Activated naive CD4-positive, alpha-beta T cell treated with anti-CD3 and anti-CD28 coated beads for 36 hours (primary cell): ENCODE results near the gene FAM131C. TPM values are rescaled to one million over a fixed set of nuclear protein-coding genes. Genes with fewer than 3 reads are reported as not detected.
A peak's percentile ranks its signal among the peaks of the same experiment; 100 is the strongest.

Experiments used
- CTCF ChIA-PET: fragments of 350-600 bp; sonication (Branson Sonifier 250); formaldehyde crosslinking; loops from one replicate; lab custom pipeline; 2021; ENCODE audit warnings: antibody characterized with exemption; lab: Charles Lee
- DNase-seq: peaks from one replicate; pipeline ENCODE4 v3.0.0-alpha.2; 2020
- H3K27ac Mint-ChIP-seq: one replicate; pipeline ENCODE4 v1.8.0; 2021; ENCODE audit warnings: mild to moderate bottlenecking, mixed read lengths
- H3K27me3 Mint-ChIP-seq: one replicate; pipeline ENCODE4 v1.8.0; 2021; ENCODE audit warnings: low read depth, mixed read lengths
- H3K36me3 Mint-ChIP-seq: one replicate; pipeline ENCODE4 v1.8.0; 2021; ENCODE audit warnings: low read depth, mixed read lengths
- H3K4me1 Mint-ChIP-seq: one replicate; pipeline ENCODE4 v1.8.0; 2021; ENCODE audit warnings: low read depth, mixed read lengths
- H3K4me3 Mint-ChIP-seq: one replicate; pipeline ENCODE4 v1.8.0; 2021; ENCODE audit warnings: mild to moderate bottlenecking, moderate library complexity, mixed read lengths
- H3K9me3 Mint-ChIP-seq: one replicate; pipeline ENCODE4 v1.8.0; 2021; ENCODE audit warnings: mixed read lengths
- intact Hi-C: fragments of 100-400 bp; cut with micrococcal nuclease; formaldehyde crosslinking; loops from one replicate; pipeline ENCODE4 v1.15.1; 2023
- total RNA-seq, 2 experiments: library from RNA; stranded (reverse); gene quantifications; one replicate each; pipeline ENCODE4 v1.2.3, GENCODE V29; 2021

FAM131C gene
- total RNA-seq, 2 experiments from 2014 or later: not detected

DNA sequence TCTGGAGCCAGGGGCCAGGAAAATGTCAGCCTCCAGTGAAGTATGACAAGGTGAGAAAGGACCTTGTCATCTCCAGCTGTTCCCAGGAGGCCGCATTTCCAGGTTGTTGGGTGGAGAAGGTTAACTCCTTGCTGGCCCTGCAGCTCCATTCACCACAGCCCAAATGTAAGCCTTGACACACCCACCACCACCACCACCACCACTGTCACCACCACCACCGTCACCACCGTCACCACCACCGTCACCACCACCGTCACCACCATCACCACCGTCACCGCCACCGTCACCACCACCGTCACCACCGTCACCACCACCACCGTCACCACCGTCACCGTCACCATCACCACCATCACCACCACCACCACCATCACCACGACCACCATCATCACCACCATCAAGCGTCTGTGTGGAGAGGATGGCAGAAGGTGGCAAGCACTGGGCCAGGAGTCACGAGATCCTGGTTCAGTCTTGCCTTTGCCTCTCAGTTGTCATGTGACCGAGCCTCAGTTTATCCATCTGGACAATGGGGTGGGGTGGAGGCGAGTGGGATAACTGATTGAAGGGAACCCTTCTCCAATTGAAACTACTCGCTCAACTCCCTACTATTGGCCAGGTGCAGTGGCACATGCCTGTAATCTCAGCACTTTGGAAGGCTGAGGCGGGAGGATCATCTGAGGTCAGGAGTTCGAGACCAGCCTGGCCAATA lies 21.2 kb upstream of the FAM131C start:
- no peak overlapping the region for H3K27ac Mint-ChIP-seq

DNA sequence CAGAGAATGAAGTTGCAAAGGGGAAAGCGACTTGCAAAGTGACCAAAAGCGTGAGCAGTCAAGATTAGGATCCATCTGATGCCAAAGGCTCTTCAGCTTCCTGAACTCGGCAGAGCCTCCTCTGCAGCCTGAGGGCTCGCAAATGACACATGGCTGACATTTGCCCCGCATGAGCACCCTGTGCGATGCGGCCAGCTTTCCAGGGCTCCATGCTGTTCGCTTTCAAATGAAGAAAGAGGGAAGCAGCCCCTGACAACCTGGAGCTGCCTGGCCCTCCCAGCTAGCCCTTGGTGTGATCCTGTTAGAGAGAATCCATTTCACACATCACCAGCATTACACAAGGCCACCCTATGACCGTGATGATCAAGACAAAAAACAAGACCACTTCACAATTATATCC lies 20.2 kb upstream of the FAM131C start:
- CTCF ChIA-PET: interaction anchor here (0.6 kb wide), 2 partner anchors 33 to 493 kb away, joined by 3 read pairs; no protein-coding TSS in a partner anchor
- DNase-seq: no peak
- intact Hi-C loops: no loop called here

More for the DNA sequence above, 21.2 kb upstream of the FAM131C start:
- intact Hi-C loops: no loop called here
- Mint-ChIP-seq H3K36me3 (no peaks in the 10 kb centered on the region), H3K4me3 (no peak overlapping the region), H3K9me3 (no peaks in the 10 kb centered on the region), H3K4me1 (no peaks in the 10 kb centered on the region), H3K27me3 (no peaks in the 10 kb centered on the region)
- CTCF ChIA-PET: interaction anchor here (0.6 kb wide), 2 partner anchors 32 to 492 kb away, joined by 3 read pairs; no protein-coding TSS in a partner anchor
- no peak for DNase-seq

DNA sequence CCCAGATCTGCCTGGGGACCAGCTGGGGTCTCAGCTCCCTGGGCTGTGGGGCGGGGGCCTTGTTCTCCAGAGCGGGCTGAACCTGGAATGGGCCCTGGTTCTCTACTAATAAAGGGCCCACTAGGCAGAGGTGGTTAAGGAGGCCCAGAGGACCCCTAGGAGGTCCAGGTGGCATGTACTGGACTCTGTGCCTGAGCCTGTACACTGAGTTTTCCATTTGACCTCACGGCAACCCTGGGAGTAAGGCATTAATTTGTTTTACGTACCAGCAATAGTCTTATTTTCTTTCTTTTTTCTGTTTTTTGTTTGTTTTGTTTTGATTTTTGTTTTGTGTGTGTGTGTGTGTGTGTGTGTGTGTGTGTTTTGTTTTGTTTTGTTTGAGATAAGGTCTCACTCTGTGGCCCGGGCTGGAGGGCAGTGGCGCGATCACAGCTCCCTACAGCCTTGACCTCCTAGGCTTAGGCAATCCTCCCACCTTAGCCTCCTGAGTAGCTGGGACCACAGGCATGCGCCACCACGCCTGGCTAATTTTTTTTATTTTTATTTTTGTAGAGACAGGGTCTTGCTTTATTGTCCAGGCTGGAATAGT lies 19.6 kb upstream of the FAM131C start:
- Mint-ChIP-seq H3K27me3 (no peaks in the 10 kb centered on the region), H3K36me3 (no peaks in the 10 kb centered on the region), H3K4me3 (no peak overlapping the region), H3K4me1 (no peaks in the 10 kb centered on the region), H3K9me3 (no peaks in the 10 kb centered on the region), H3K27ac (no peak overlapping the region)
- no peak for DNase-seq
- intact Hi-C loops: no loop called here
- CTCF ChIA-PET: interaction anchor here (1.8 kb wide), 1 partner anchor 14 kb away, joined by 6 read pairs; no protein-coding TSS in a partner anchor

More for the DNA sequence above, 20.2 kb upstream of the FAM131C start:
- no peaks in the 10 kb centered on the region for H3K27me3 Mint-ChIP-seq
- no peaks in the 10 kb centered on the region for H3K36me3 Mint-ChIP-seq
- no peak overlapping the region for H3K27ac Mint-ChIP-seq
- H3K4me3 Mint-ChIP-seq: no peak overlapping the region
- no peaks in the 10 kb centered on the region for H3K9me3 Mint-ChIP-seq
- H3K4me1 Mint-ChIP-seq: no peaks in the 10 kb centered on the region

DNA sequence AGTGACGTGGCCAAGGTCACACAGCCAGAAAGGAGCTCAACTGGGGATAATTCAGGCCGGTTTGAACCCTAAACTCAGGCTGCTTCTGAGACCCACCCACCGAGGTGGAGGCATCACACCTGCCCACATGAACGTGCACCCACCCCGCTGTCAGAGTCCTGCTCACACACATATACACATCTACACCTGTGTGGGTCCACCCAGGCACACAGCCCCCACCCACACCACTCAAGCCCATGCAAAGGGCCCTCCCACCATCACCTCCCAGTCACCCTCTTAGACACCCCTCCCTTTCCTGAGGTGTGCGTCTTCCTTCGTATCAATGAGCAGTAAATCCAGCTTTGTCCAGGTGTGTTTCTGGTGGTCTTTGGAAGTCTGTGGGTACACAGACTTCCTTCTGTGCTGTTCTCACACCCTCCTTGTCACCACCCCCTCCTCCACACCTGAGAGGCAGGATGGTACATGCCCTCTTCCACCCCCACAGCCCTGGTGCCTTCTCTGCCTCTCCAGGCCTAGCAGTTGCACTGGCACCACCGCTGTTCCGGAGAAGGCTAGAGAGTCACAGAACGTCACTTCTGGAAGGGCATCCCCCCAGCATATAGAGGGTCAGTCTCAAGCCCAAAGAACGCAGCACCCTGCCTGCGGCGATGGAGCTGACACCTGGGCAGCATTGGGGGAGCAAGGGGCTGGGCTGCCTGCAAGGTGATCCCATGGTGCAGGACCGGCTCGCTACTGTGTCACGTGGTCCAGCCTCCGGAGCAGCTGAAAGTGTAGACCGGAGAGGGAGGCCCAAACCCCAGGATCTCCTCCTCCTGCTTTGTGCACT lies 18.9 kb upstream of the FAM131C start:
- DNase-seq: no peak
- Mint-ChIP-seq H3K27ac (no peak overlapping the region), H3K9me3 (no peaks in the 10 kb centered on the region), H3K4me1 (no peaks in the 10 kb centered on the region), H3K36me3 (no peaks in the 10 kb centered on the region), H3K4me3 (no peak overlapping the region), H3K27me3 (no peaks in the 10 kb centered on the region)
- intact Hi-C loops: no loop called here
- CTCF ChIA-PET: interaction anchor here (1.8 kb wide), 1 partner anchor 13 kb away, joined by 6 read pairs; no protein-coding TSS in a partner anchor

DNA sequence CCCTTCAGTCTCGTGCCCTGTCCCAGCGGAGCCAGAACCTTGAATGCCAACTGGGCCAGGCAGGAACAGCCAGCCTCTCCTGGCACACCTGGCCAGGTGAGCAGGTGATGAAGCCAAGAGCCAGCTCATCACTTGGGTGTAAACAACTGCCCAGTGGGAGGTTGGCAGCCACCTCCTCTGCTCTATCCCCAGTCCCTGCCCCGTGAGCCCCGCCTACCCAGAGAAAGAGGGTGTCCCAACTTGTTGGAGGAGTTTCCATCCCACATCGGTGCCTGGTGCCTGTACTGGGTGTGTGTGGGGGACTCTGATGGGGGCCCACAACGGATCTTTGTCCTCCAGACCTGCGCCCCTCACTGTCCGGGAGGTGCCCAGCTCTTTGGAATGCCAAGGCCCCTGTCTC lies 17.8 kb upstream of the FAM131C start:
- H3K4me3 Mint-ChIP-seq: no peak overlapping the region
- H3K27me3 Mint-ChIP-seq: no peaks in the 10 kb centered on the region
- CTCF ChIA-PET: interaction anchor here (1.8 kb wide), 1 partner anchor 12 kb away, joined by 6 read pairs; no protein-coding TSS in a partner anchor
- H3K4me1 Mint-ChIP-seq: no peaks in the 10 kb centered on the region
- H3K27ac Mint-ChIP-seq: no peak overlapping the region
- no peaks in the 10 kb centered on the region for H3K36me3 Mint-ChIP-seq
- intact Hi-C loops: no loop called here
- no peak for DNase-seq
- H3K9me3 Mint-ChIP-seq: no peaks in the 10 kb centered on the region

DNA sequence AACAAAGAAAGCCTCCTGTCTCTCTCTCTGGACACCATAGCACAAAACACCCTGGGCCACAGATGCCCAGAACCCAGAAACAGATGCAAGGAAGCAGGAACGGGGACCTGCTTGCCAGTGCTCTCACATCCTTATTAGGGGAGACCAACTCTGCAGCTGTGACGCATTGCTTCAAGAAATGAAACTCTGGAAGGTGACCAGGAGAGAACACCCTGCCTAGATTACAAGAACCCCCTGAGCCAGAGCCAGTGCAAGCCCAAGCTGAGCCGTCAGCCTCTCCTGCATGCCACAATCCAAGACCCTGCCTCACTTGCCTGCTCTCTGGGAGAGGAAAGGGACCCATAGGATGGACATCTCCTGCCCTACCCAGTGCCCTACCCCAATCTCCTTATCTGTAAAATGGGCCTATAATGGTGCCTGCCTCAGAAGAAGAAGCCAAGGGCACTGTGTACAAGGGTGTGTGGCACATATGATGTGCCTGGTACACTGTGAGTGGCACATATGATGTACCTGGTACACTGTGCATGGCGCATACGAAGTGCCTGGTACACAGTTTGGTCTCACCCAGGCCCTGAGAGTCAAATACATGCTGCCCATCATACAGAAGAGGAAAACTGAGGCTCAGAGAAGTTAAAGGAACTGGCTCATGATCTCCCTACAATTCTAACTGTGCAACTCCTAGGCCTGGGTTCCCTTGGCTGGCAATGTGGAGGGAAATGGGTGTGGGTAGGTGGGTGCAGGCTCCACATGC lies 16.8 kb upstream of the FAM131C start:
- no peaks in the 10 kb centered on the region for H3K9me3 Mint-ChIP-seq
- CTCF ChIA-PET: no interaction called here
- H3K4me3 Mint-ChIP-seq: no peak overlapping the region
- no peak overlapping the region for H3K27ac Mint-ChIP-seq
- H3K4me1 Mint-ChIP-seq: no peaks in the 10 kb centered on the region
- DNase-seq: peak; percentile 3
- H3K27me3 Mint-ChIP-seq: no peaks in the 10 kb centered on the region
- intact Hi-C loops: no loop called here
- no peaks in the 10 kb centered on the region for H3K36me3 Mint-ChIP-seq

DNA sequence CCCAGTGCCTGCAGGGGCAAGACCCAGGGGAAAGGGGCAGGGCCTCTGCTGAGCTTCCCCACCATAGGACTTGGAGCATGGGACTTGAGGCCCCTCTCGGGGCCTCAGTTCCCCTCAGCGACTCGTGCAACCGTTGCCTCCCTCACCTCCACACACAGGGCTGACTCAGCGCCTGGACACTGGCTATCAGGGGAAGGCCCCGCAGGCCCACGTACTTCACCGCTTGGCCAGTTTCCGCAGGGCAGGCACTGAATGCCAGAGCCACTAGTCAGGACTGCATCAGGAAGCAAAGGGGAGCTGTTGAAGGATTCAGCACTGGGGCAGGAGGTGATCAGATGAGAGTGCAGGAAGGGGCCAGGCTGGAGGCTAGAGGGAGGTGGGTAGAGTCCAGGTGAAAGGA lies 15.5 kb upstream of the FAM131C start:
- Mint-ChIP-seq H3K4me1 (no peaks in the 10 kb centered on the region), H3K9me3 (no peaks in the 10 kb centered on the region), H3K27ac (no peak overlapping the region), H3K27me3 (no peaks in the 10 kb centered on the region), H3K36me3 (no peaks in the 10 kb centered on the region), H3K4me3 (no peak overlapping the region)
- CTCF ChIA-PET: no interaction called here
- intact Hi-C loops: no loop called here
- peak; percentile 1 for DNase-seq

DNA sequence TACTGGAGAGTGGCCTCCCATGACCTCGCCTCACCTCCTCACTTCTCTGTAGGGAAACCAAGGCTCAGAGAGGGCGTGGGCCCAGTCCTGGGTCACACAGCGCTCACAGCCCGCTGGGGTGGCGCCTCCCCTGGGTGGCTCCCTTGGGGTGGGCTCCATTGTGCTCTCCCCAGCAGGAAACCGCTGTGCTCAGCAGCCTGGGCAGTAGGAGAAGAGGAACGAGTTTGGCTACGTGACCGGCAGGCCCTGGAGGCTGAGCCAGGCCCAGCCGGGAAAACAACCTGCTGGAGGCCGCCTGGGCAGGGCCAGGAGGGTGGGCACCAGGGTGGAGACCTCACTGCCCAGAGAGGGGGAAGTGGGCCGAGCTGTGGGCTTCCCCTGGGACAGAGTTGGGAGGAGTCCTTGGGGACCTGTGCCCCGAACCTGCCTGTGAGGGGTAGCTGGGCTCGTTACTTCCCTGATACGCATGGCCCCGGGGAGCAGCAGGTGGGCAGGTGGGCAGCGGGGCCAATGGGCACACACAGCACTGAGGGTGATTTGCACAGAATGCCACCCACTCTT lies 15.0 kb upstream of the FAM131C start:
- Mint-ChIP-seq H3K36me3 (no peaks in the 10 kb centered on the region), H3K4me1 (no peaks in the 10 kb centered on the region), H3K27ac (no peak overlapping the region), H3K9me3 (no peaks in the 10 kb centered on the region), H3K4me3 (no peak overlapping the region), H3K27me3 (no peaks in the 10 kb centered on the region)
- intact Hi-C loops: no loop called here
- DNase-seq: peak; percentile 3
- CTCF ChIA-PET: no interaction called here

DNA sequence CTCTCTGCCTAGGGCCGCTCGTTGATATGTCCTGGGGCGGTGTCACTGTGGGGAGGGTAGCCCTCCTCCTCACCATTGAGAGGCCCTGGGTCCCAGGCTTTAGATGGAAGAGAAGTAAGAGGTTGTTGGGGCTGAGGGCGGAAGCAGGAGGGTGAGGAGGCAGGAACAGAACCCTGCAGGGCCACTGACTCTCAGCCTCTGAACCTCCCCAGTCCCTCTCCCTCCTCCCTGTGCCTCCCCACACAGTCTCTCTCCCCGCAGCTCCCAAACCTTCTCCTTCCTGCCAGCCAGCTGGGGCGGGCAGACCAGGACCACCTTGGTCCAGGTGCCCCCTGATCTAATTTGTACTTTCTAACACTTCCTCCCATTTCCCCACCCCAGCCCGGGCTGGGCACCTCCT lies 14.3 kb upstream of the FAM131C start:
- Mint-ChIP-seq H3K27me3 (no peaks in the 10 kb centered on the region), H3K36me3 (no peaks in the 10 kb centered on the region)

DNA sequence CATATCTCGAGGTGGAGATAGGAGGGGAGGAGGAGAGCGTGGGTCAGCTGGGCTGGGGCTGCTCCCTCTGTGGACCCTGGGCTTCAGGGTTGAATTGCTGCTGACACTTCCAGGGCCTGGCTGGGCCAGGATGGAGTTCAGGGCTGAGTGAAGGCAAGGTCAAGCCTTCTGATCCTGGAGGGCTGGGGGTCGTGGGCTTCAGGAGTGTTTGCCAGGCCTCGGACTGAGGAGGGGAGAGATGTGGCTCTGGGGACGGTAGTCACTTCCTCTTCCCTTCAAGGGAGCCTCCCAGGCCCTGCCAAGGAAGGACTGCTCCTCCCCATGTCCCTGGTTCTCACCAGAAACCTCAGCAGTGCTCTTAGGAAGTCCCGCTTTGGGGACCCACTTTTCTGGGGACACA lies 12.1 kb upstream of the FAM131C start:
- Mint-ChIP-seq H3K27ac (no peak overlapping the region), H3K27me3 (no peaks in the 10 kb centered on the region), H3K36me3 (no peaks in the 10 kb centered on the region), H3K4me1 (no peaks in the 10 kb centered on the region), H3K4me3 (no peak overlapping the region), H3K9me3 (no peaks in the 10 kb centered on the region)
- DNase-seq: no peak
- CTCF ChIA-PET: interaction anchor here (1.1 to 8.7 kb wide), 3 partner anchors 12 to 104 kb away, joined by 4 to 243 read pairs (median 4); partner anchors contain the start of gene FAM131C
- intact Hi-C loops: no loop called here

More for the DNA sequence above, 14.3 kb upstream of the FAM131C start:
- CTCF ChIA-PET: no interaction called here
- peak; percentile 1 for DNase-seq
- H3K27ac Mint-ChIP-seq: no peak overlapping the region
- intact Hi-C loops: no loop called here
- no peak overlapping the region for H3K4me3 Mint-ChIP-seq
- H3K4me1 Mint-ChIP-seq: no peaks in the 10 kb centered on the region
- no peaks in the 10 kb centered on the region for H3K9me3 Mint-ChIP-seq

DNA sequence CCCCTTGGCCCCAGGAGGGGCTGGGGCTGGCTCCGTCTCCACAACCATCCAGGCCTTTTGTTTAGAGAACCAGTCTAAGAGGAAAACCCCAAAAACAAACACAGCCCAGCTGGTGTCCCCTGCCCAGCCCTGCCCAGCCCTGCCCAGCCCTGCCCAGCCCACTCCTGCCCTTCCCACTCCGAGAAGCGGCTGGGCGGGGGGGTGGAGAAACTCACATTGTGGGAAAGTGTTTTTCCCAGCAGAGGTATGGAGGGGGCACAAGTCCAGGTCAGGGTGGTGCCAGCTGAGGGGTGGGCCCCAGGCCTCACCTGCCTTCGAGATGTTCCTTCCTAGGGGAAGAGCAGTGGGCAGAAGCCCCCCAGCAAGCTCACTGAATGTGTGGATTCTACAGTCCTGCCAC lies 10.0 kb upstream of the FAM131C start:
- Mint-ChIP-seq H3K36me3 (no peaks in the 10 kb centered on the region), H3K27me3 (no peaks in the 10 kb centered on the region), H3K4me1 (peaks cover 4% of the 10 kb centered on the region), H3K27ac (no peak overlapping the region), H3K9me3 (no peaks in the 10 kb centered on the region), H3K4me3 (no peak overlapping the region)
- DNase-seq: no peak
- CTCF ChIA-PET: interaction anchor here (1.5 to 8.7 kb wide), 3 partner anchors 11 to 106 kb away, joined by 3 to 243 read pairs (median 5); partner anchors contain the start of gene FAM131C
- intact Hi-C loops: no loop called here
